NB4 (cell line): Measurements from ENCODE around the gene ISY1.

Experiments used
- TF ChIP-seq, protein P1 (sequence below): IDR thresholded peaks from one replicate; pipeline ENCODE4 v1.5.1; 2012; ENCODE audit warnings: low read depth, low read length
- TF ChIP-seq, protein P2 (sequence below): IDR thresholded peaks from 2 replicates; pipeline ENCODE4 v1.6.1; 2011; ENCODE audit warnings: low read depth, low read length

DNA sequence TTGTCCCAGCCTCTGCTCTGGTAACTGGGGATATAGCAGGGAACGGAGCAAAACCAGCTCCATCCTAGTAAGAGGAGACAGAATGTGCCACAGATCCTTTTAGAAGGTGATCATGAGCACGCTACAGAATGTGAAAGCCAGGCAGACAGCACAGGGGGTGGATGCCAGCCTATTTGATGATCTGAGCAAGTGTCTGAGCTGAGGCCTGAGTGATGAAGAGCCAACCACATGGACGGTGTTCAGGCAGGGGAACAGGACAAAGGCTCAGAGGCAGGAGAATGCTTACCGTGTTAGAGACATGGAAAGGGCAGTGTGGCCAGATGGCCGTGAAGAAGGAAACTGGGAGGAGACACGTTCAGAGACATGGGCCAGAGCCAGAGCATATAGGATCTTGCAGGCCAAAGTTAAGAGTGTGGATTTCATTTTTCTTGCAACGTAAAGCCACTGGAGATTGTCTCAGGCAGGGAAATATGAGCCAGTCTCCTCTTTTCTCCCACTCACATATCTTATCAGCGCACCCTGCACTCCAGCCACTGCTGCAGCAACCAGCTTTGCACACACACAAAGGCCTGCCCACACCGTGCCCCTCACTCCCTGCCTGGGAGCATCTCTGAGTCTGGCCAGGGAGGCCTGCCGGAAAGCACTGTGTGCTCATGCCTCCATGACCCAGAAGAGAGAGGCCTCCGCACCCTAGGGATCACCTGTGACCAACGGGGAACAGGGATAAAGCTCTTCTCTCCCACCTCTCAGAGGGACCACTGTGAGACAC is 59.3 kb downstream of the ISY1 start:
- TF ChIP-seq, protein P1, sequence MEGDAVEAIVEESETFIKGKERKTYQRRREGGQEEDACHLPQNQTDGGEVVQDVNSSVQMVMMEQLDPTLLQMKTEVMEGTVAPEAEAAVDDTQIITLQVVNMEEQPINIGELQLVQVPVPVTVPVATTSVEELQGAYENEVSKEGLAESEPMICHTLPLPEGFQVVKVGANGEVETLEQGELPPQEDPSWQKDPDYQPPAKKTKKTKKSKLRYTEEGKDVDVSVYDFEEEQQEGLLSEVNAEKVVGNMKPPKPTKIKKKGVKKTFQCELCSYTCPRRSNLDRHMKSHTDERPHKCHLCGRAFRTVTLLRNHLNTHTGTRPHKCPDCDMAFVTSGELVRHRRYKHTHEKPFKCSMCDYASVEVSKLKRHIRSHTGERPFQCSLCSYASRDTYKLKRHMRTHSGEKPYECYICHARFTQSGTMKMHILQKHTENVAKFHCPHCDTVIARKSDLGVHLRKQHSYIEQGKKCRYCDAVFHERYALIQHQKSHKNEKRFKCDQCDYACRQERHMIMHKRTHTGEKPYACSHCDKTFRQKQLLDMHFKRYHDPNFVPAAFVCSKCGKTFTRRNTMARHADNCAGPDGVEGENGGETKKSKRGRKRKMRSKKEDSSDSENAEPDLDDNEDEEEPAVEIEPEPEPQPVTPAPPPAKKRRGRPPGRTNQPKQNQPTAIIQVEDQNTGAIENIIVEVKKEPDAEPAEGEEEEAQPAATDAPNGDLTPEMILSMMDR, result no peak
- TF ChIP-seq, protein P2, sequence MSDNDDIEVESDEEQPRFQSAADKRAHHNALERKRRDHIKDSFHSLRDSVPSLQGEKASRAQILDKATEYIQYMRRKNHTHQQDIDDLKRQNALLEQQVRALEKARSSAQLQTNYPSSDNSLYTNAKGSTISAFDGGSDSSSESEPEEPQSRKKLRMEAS, result no peak
